NK-92 (cell line): ENCODE data around the gene SNTN.
"Not testable (repeated sequence)": the region's sequence is repeated elsewhere in the genome, so short reads cannot be mapped to it uniquely, and the experiment has no call there.

Experiments used
- DNase-seq: peaks from one replicate; lab custom pipeline; 2025; ENCODE audit not compliant: unreplicated experiment; lab: John Stamatoyannopoulos, UW

Gene SNTN

DNA sequence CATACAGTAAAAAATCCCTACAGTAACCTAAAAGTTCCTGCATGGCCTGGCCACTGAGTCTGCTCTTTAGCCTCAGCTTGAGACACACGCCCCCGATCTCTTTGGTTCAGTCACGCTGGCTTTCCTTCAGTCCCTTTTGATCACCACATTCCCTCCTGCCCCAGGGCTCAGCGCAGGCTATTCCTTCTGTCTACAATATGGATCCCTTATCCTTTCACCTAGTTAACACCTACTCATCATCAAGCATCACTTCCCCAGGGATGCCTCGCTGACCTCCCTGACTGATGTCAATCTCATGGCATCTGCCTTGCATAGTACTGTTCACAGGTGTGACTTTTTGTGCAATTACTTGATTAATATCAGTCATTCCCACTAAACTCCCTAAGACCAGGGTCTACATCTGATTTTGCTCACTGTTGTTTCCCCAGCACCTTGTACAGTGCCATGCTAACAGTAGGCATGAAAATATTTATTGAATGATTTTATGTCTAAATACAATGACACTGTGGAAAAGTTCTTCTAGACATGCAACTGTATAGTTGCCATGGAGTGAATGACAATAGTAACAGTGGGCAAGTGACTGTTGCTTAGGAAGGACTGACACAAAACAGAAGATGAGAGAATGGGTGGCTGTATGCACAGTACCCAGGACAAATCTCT lies at the start of gene SNTN:
TSS of gene SNTN (plus strand) at position 610 of the 660 bp plus-strand sequence. CDS start at position 623, 13 bp downstream.
- no peak for DNase-seq

DNA sequence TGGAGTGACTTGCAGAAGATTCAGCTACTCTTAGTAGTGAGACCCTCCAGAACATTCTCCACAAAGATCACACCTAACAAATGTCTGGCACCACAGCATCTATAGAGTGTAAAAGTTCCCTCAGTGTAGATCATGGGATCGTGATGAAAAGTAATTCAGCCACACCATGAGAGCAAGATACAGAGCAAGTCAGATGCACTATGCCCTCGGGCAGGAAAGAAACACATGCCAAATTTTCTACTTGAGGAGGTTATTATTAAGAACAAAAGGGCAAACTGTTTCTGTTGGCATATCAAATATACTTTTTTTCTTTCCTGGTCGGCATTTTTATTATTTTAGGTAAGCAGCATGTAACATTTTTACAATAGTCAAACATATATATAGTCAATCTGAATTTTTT lies 44.8 kb upstream of the SNTN start:
- no peak for DNase-seq

DNA sequence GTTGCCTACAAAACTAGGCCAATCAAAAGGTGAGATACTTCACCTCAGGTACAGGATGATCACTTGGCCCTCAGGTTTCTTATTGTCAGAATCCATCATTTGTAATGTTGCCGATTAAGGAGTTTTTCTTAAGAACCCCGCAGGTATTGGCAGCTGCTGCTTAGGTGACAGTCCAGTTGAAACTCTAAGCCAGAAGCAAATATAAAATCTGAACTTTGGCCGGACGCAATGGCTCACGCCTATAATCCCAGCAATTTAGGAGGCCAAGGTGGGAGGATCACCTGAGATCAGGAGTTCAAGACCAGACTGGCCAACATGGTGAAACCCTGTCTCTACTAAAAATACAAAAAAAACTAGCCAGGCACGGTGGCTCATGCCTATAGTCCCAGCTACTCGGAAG lies 43.1 kb upstream of the SNTN start:
- no peak for DNase-seq

DNA sequence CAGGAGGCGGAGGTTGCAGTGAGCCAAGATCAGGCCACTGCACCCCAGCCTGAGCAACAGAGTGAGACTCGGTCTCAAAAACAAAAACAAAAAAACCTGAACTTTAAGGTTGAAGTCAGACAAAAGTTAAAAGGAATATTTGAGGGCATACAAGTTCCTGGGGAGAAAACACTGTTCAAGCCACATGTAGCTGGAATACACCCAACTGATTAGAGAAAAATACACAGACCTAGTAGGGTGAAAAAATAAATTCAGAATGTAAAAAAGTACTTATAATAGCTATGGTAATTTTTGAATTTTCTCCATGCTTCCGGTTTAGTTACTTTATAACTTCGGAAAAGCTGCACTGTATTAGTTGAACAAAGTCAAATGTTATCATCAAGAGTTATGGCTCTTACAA lies 42.6 kb upstream of the SNTN start:
- no peak for DNase-seq

DNA sequence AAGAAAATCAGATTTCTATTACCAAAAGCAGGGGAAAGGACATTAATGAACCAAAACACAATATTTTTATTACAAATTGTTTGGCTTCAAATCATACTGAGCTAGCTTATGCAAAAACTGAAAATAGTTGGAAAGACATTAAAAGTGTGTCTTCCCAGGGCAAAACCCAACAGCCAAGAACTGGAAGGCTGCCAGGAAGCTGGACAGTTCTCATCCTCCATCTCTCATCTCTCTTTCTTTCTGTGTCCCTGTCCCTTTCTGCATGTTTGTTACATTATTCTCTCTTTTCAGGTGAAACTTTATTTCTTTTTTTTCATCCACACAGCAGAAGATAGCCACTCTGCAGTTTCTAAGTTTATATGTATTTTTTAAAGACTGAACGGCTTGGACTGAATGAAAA lies 41.1 kb upstream of the SNTN start:
- DNase-seq, result no peak

DNA sequence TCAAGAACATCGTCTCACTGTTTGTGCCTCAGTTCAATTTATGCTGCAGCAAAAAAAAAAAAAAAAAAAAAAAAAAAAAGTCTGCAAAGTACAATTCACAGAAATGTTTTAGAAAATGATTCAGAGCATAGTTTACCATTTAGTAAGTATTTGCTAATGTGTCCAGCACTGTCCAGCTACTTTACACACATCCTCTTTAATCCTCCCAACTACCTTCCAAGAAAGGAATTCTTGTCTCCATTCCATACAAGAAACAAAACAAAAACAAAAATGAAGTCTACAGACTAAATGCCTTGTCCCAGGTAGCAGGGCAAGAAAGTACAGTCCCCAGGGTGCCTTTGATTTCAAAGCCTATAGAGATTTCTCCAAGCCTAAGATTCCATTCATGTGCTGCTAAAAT lies 38.9 kb upstream of the SNTN start:
- no peak for DNase-seq

DNA sequence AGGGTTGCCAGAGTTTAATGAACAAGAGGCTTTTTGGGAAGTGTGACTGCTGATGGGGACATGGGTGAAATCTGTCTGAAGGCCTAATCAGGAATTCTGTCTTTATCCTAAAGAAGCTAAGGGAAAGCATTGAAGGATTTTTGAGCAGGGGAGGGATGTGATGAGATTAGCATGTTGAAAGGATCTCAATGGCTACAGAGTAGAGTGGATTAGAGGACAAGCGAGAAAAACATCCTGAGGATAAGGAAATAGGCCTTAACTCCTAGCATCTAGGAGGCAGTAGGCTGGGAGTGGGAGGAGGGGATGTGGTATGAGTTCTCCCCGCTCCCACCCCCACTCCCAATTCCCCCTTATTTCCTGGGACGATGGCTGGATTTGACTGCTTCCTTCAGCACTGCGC lies 35.1 kb upstream of the SNTN start:
- no peak for DNase-seq

DNA sequence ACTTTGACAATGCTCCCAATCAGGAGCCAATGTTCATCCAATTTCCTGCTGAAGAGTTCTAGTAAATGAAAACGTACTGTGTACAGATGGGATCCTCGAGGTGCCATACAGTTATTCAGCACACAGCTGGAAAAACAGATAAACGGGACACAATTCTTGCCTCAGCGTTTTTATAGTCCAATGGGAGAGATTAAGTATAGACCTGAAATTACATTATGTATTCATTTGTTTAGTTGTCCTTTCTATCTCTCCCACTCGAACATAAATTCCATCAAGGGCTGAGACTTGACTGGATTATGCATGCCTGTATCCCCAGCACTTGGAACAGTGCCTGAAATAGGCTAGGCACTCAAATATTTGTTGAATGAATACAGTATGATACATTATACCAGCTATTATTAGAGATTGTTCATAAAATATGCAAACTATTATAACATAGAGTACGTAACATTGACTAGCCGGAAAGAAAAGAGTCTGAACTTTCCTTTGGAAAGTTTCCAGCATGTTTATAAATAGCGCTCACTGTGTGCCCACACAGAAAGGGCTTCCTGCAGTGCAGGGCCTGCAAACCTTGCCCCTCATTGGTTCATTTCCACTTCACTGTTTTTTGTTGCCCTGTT lies 27.4 kb upstream of the SNTN start:
- DNase-seq, result no peak

DNA sequence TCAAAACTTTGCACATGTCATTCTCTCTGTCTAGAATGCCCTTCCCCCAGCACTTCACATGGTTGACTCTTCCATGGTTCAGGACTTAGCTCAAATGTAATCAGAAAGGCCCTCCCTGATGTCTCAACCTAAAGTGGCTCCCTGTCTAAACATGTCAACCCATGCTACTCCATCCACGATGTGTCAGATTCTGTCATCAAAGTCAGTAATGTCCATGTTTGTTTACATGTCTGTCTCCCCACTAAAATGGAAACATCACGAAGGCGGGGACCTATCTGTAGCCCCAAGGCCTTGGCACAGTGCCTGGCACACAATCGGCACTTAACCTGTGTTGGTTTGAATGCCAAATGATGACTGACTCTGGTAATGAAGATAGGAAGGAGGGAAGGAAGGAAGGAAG lies 20.8 kb upstream of the SNTN start:
- DNase-seq, result no peak

DNA sequence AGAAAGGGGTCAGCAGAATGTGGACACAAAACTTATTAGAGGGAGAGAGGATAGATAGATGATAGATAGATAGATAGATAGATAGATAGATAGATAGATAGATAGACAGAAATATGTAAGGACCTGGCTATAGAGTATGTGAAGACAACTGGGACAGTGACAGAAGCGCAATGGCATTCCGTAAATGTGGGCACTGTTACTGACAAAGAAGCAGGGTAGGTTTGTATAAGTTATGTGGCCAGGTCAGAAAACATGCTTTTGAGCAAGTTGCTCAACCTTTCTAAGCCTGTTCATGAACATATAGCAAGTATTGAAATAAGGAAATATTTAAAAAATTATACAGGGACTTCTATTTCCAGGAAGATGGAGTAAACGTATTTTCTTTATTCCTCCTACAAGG lies 17.3 kb upstream of the SNTN start:
- DNase-seq, result no peak

DNA sequence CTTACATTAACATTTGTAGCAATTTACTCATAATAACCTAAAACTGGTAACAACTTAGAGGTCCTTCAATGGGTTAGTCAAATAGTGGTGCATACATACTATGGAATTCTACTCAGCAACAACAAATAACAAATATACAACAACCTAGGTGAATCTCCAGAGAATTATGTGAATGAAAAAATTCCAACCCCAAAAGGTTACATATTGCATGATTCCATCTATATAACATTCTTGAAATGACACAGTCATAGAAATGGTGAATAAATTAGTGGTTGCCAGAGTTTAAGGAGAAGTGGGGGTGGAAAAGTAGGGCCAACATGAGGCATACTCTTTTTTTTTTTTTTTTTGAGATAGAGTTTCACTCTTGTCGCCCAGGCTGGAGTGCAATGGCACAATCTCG lies 12.7 kb upstream of the SNTN start:
- no peak for DNase-seq

DNA sequence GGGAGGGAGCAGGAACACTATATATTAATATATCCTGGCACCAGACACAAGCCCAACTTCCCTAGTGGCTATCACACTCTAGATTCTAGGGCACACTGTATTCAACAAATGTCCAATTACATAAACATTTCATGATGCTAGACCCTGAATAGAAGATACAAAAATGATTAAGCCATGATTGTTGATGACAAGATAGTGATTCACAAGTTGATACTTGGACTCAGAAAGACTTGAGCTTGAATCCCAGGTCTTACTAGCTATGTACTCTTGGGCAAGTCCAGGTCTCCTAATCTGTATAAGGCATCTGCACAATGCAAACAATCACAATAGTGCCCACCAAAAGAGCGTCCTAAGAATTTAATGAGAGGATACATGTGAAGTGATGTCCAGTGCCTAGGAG lies 10.0 kb upstream of the SNTN start:
- DNase-seq, result no peak

DNA sequence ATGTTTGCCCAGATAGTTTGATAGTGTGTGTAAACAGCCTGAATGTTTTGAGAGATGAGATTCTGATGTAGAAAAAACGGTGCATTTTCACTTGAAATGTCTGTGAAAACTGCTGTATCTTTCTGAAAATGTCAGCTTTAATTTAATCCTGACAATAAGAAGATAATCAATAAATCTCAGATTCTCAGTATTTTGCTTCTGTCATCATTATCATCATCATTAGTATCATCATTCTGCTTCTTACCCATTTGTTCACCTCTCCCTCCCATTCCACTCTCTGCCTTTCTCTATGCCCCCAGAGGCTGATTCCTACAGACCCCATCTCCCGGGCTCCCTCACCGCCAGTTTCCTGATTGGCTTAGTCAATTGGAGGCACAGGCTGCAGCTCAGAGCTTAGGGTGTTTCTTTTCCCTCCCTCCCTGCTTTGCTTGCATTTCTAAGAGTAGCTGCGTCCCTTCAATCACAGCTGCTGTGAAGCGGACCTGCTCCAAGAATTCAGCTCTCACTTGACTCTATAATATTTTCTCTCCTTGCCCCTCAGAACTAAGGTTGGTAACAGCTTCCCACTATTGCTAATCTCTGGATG lies 8.2 kb upstream of the SNTN start:
- no peak for DNase-seq

DNA sequence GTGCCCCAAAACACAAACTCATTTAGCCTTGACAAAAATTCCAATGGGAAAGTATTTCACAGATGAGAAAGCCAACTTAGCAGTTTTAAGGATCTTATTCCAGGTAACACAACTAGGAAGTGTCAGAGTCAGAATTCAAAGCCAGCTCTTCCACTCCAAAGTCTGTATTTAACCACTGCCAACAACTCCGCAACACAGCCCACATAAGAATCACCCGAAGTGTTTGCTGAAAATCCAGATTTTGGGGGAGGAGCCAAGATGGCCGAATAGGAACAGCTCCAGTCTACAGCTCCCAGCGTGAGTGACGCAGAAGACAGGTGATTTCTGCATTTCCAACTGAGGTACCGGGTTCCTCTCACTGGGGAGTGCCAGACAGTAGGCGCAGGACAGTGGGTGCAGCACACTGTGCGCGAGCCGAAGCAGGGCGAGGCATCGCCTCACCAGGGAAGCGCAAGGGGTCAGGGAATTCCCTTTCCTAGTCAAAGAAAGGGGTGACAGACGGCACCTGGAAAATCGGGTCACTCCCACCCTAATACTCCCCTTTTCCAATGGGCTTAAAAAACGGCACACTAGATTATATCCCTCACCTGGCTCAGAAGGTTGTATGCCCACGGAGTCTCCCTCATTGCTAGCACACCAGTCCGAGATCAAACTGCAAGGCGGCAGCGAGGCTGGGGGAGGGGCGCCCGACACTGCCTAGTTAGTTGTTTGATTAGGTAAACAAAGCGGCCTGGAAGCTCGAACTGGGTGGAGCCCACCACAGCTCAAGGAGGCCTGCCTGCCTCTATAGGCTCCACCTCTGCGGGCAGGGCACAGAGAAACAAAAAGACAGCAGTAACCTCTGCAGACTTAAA lies 7.3 kb upstream of the SNTN start:
- not testable (repeated sequence) for DNase-seq

DNA sequence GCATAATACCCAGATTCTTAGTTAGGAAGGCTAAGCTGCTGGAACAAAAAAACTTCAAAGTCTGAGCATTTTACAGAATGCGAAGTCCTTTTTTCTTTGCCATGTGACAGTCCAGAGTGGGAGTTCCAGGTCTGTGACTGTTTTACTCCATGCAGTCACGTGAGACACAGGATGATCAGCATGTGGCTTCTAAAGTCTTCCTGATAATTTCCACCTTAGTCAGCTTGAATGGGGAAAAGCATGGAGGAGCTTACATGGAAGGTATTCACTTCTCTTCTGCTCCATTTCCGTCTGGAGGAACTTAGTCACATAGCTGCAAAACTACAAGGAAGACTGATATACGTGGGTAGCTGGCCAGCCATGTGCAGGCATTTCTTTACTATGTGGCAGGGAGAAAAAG lies 1.7 kb downstream of the SNTN start:
- no peak for DNase-seq

DNA sequence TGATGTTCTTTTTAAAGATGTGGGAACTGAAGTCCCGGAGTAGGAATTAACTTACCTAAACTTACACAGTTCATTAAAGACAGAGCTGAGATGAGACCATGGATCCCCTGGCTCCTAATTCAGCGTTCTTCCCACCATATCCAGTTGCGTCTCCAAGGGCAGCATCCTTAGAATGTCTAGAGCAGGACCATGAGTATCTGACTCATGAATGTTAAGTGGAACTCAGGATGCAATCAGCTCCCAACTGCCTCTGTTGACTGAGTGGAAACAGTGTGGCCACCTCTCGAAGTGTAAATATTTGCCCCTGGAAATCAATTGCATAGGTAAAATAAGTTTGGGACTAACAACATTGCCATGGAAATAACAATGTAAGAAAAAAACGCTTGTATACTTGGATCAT lies 2.5 kb downstream of the SNTN start:
- DNase-seq, result no peak

DNA sequence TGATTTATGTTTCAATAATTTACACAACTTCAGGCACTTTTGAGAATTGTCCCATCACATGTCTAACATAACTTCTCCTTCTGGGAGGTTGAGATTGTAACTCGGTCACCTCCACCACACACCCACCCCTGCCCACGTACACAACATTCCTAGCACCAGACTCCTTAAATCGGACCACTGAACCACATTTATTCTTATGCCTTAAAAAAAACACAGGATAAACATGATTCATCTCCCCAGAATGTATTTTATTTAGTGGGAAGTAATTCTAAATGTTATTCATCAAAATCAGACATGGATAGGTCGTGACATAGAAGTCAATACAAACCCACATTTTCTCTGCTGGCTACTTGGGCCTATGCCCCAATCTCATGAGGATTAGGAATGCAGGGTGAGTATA lies 3.0 kb downstream of the SNTN start:
- no peak for DNase-seq

DNA sequence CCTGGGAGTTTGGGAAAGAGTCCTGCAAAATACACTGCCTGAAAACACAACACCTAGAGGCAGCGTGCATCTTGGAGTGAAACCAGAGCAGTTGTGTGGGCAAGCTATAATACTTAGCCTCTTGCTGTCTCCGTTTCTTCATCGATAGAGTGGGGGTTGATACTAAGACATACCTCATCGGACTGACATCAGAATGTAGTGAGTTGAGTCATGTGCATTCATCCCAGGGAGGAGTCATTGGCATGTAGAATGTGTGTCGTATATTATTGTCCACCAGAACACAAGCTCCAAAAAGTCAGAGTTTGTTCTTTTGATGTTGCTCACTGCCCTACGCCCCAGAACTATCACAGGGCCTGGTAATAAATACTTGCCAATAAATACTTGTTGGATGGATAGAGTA lies 4.3 kb downstream of the SNTN start:
- no peak for DNase-seq

DNA sequence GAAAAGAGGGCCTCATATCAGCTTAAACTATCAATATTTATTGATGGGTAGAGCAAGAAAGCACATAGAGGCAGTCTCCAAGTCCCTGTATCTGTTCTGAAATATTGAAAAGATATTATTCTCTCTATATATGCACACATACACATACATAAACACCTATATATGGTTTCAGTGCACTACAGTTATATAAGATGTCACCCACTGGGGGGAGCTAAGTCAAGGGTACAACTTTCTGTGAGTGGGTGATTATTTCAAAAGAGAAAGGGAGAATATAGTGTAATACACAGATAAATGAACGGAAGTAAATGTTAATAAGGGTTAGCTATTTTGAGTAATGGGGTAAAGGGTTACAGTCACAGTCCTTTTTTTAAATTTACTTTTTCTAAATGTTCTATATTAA lies 8.8 kb downstream of the SNTN start:
- no peak for DNase-seq

DNA sequence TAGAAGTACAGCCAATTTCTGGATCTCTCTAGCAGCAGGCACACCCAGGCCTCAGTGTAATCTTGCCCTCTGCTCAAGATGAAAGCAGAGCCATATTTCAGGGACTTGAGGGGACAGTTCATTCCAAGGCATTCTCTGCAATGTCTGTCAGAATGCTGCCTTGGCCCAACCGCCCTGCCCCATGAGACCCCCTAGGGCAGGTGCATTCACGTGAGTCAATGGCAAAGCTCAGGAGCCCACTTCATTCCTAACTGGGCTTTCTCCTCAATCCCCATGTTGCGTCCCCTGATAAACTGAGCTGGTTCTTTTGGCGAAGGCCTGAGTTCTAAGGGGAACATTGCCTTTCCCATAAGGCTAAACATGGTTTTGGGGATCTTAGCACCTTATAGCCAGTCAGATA lies 9.5 kb downstream of the SNTN start:
- no peak for DNase-seq

DNA sequence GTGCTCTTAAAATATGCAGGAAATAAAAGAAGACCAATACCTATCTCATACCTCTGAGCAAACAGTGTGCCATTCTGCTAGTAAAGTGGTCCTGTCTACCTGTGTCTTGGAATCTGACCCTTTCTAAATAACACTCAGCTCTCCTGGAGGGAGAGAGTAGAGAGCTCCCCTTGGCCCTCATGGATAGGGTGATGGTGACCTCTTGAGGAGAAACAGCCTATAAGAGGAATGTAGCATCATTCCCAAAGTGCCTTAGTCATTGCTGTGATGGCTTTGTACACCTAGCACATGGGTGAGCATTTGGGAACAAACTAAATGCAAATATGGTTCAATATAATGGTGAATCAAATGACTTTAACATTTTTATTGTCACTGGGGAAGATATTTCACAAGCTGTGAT lies 10.0 kb downstream of the SNTN start:
- DNase-seq, result no peak

DNA sequence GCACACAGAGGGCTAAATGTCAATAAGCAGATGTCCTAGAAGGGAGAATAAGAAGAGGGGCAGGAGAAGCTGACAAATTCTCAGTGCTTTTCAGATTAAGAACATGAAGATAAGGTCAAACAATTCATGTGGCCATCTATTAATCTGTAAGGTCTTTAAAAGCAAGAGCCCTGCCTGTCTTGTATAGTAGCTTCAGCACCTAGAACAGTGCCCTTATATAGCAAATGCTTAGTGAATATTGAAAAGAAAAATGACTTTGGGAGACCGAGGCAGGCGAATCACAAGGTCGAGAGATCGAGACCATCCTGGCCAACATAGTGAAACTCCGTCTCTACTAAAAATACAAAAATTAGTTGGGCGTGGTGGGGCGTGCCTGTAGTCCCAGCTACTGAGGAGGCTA lies 18.1 kb downstream of the SNTN start:
- DNase-seq, result no peak
